Measurements from ENCODE around the gene CBFA2T3.
"Not testable (repeated sequence)": the region's sequence is repeated elsewhere in the genome, so short reads cannot be mapped to it uniquely, and the experiment has no call there.

CBFA2T3 gene

GRCh38 chr16:88977018-88977811, at the start of gene CBFA2T3:
CBFA2T3 (minus strand) TSS chr16:88977207; CDS start chr16:88976807, 400 bp downstream.
- peak in 29 of 56 donors; percentile 4 to 55 (median 23) for DNase-seq

DNA sequence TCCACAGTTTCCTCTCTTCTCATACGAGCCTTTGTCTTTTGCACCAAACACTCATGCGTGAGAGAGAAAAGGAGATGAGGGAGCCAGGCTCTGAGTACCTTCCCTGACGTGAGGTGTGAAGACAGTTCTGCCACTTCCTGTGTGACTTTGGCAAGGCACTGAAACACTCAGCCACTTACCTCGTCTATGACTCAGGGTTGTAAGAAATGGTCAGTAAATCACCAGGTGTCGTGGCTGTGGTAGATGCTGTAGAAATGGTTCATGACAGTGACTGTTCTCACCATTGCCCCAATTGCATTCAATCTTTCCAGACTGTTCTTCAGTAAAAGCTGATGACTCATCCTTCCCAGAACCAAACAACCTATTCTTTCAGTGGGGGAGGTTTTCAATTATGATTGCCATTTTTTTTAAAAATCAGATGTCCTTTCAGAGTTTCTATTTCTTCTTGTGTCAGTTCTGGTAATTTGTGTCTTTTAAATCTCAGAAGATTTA, 49.2 kb upstream of the CBFA2T3 start:
- no peak for DNase-seq

DNA sequence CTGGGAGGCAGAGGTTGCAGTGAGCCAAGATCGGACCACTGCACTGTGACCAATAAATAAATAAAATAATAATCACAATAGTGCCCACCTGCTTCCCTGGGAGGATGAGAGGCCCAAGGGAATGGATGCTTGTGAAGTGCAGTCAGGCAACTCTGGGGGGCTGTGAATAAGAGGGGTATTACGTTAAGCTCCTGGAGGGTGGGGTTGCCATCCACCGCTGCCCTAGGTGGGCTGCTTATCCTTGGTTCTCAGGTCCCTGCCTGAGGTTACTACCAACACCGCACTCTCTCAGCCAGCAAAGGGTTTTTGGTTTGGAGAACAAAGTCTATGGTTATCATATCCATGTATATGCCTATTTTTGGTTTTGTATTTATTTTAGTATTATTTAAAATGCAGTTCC, 48.6 kb upstream of the CBFA2T3 start:
- no peak for DNase-seq

- no peak for DNase-seq
Measured at GRCh38 chr16:89024546-89025060, 47.6 kb upstream of the CBFA2T3 start.

DNA sequence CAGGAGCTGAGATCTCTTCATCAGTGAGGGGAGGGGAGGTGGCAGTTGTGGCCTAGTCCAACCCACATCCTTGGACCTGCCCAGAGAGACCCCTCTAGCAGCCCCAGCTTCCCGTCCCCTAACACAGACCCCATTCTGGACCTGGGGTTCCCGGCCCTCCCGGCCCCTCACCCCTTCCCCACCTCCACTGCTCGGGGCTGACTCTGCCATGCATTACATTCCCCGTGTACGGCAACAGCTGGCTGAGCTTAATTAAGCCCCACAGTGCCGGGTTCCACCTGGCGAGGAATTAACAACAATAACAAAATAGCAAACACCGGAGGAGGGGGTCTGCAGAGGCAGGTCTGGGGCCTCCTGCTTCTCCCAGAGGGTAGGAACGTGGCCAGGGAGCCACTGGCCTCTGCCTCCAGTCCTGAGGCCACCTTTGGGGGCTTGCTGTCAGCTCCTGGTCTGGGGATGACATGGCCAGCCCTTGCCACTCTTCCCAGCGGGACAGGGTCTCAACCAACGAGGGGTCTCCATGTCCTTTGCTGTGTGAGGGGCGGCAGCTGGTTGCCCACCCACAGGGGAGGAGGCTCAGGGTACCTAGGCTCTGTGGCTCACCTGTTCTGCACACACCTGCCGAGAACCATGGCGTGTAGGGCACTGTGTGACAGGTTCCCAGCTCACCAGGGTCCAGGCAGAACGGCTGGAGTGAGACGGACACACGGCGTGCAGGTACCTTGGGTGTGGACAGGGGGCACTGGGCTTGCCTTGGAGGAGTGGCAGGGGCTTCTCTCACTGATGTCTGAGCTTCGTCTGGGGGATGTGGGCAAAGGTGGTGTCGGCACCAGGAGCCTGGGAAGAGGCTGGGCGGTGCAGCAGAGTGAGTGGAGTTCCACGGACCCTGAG, 46.9 kb upstream of the CBFA2T3 start:
- DNase-seq = no peak

GRCh38 chr16:89023151-89023551, 46.1 kb upstream of the CBFA2T3 start:
- no peak for DNase-seq

- DNase-seq = no peak
Measured at GRCh38 chr16:89022051-89022836, 45.2 kb upstream of the CBFA2T3 start.

GRCh38 chr16:89020925-89021595, 44.1 kb upstream of the CBFA2T3 start:
- no peak for DNase-seq

DNA sequence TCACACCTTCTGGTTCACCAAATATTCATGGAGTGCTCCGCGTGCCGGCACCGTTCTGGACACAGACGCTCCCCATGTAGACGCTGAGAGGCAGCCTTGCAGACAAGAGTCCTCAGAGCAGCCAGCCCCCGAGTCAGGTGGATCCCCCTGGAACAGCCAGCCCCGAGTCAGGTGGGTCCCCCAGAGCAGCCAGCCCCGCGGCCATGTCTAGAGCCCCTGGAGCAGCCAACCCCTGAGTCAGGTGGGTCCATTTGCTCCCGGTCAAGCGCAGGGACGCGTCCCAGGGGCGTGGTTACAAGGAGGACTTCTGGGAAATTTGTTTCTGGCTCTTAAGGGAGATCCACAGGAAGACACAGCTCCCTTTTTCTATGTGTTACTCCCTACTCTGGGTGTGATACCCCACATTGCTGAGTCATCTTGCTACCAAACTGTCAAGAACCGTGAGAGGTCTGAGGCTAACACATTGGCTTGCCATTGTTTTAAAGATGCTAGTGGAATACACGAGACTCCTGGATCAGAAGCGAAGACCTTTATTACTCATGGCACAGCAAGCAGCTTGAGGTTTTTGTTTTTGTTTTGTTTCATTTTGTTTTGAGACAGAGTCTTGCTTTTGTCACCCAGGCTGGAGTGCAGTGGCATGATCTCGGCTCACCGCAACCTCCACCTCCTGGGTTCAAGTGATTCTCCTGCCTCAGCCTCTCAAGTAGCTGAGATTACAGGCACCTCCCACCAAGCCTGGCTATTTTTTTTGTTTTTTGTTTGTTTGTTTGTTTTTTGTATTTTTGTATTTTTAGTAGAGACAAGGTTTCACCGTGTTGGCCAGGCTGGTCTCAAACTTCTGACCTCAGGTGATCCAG, 43.3 kb upstream of the CBFA2T3 start:
- no peak for DNase-seq

GRCh38 chr16:89019511-89019910, 42.5 kb upstream of the CBFA2T3 start:
- DNase-seq = no peak

- DNase-seq = no peak
Measured at GRCh38 chr16:89018282-89019158, 41.5 kb upstream of the CBFA2T3 start.

GRCh38 chr16:89017543-89018281, 40.7 kb upstream of the CBFA2T3 start:
- DNase-seq = no peak

GRCh38 chr16:89016561-89016960, 39.6 kb upstream of the CBFA2T3 start:
- not testable (repeated sequence) for DNase-seq

- DNase-seq = no peak
Measured at GRCh38 chr16:89015271-89015859, 38.4 kb upstream of the CBFA2T3 start.

DNA sequence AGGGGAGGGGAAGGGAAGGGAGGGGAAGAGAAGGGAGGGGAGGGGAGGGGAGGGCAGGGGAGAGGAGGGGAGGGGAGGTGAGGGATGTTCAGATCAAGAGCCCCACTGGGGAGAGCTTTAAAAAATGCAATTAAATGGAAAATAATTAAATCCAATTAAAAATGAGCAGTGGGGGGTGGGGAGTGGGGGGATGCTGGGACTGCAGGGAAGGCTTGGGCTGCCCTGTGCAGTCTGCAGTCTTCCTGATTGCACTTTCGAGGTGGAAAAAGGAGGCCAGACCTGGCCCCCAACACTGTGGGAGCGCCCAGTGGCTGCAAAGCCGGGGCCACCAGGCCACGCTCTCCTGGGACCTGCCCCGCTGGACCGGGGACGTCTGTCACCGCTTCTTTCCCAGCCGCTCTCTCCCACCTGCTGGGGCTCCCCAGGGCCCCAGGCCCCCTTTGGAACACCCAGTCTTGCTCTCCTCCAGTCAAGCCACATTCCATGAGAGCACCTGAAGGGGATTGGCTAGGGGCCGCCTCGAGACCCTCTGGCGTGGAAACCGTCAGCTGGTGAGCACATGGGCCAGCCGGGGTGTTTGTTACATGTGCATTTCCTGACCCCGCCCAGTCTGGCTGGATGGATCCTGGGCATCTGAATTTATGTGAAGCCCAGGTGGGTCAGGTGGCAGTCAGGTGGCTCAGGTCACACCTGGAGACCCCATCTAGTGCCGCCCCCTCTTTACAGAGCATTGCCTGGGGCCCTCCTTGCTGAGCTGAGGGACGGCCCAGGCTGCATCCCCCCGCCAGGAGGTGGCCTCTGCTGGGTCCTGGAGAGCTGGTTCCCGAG, 37.6 kb upstream of the CBFA2T3 start:
- no peak for DNase-seq

DNA sequence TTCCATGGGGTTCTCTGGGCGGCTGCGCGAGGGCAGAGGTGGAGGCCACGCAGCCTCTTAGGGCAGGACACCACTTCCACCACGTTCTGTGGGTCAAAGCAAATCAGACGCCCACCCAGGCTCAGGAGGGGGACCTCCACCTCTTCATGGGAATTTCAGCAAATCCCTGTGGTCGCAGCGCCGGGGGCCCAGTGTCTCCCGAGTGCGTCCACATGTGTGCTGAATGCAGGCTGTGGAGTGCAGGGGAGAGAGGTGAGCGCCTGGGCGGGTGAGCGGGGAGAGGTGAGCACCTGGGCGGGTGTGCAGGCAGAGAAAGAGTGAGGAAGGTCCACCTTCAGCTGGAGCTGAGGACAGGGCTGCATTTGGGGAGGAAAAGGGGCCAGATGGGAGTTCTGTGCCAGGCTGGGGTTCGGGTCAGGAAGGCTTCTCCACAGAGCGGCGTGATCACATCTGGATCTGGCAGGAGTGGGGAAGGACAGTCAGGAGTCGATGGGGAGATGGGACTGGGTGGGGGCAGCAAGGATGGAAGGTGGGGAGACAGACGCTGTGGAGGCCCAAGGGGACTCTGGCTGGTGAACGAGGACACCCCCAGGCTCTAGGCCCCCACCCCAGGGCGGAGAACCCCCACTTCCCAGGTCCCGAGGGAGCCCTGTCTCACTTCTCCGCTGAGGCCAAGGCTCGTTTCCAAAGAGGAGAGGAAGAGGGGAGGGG, 36.8 kb upstream of the CBFA2T3 start:
- no peak for DNase-seq

Measured in nucleus accumbens (tissue), 56 donors.